ENCODE data around the gene ATP6V0C. TPM values are rescaled to one million over a fixed set of nuclear protein-coding genes. Genes with fewer than 3 reads are reported as not detected.

The ATP6V0C gene
- total and polyA plus RNA-seq, 2 of the 8 experiments (the other 6 are each of a cell fraction or from before 2014, with no cell fraction given) = 125 to 176 TPM

- Histone ChIP-seq H3K18ac (ENCODE audit: extremely low read depth, low read length) (peak overlapping the region; percentile 81), H3K4me3 (ENCODE audit: extremely low read depth in 1 of 4, insufficient read depth in 2 of 4, low read depth in 3 of 4, low read length in 4 of 4) (peak overlapping the region in 3 of 4 experiments; percentile 14 to 60 (median 24); a peak in 5 of 8 replicates), H3K9me3 (ENCODE audit: insufficient read depth in 2 of 2, low read depth in 1 of 2, low read length in 1 of 2) (no peaks in the 10 kb centered on the region), H3K79me1 (ENCODE audit: low read depth, low read length) (no peaks in the 10 kb centered on the region; the same call in 1 of the 2 replicates), H2BK120ac (replicated peaks; ENCODE audit: low read depth, low read length) (no peak overlapping the region), H3K4ac (replicated peaks; ENCODE audit: insufficient read length, low read depth, low read length) (no peak overlapping the region), H3K14ac (ENCODE audit: insufficient read length) (no peak overlapping the region), H2AK5ac (ENCODE audit: low read depth, low read length) (no peak overlapping the region), H3K9ac (replicated peaks in 1 of 4; ENCODE audit: extremely low read depth in 1 of 4, low read depth in 3 of 4, low read length in 3 of 4) (no peak overlapping the region), H4K91ac (replicated peaks; ENCODE audit: insufficient read length, low read length) (peak overlapping the region; percentile 73), H3K27ac (ENCODE audit: low read depth, low read length) (no peak overlapping the region; the same call in 1 of the 2 replicates), H4K5ac (ENCODE audit: insufficient read length, low read depth, low read length) (no peak overlapping the region), H3K27me3 (replicated peaks in 1 of 4; ENCODE audit: control insufficient read depth in 3 of 4, extremely low read depth in 1 of 4, insufficient read depth in 3 of 4, low read length in 3 of 4) (no peaks in the 10 kb centered on the region; a peak in 1 of 7 replicates), H3K79me2 (ENCODE audit: control insufficient read depth in 1 of 2, insufficient read depth in 2 of 2, low read length in 2 of 2) (no peaks in the 10 kb centered on the region), H3K36me3 (ENCODE audit: control insufficient read depth in 2 of 4, insufficient read depth in 4 of 4, low read length in 3 of 4) (peaks cover 0 to 12% (median 3%) of the 10 kb centered on the region in 4 experiments; a peak in 3 of 8 replicates), H2BK5ac (ENCODE audit: low read depth, low read length) (peak overlapping the region; percentile 71; the same call in 1 of the 2 replicates), H2BK12ac (ENCODE audit: low read depth, low read length) (no peak overlapping the region), H2BK15ac (ENCODE audit: low read length) (no peak overlapping the region), H4K20me1 (replicated peaks in 1 of 2; ENCODE audit: control insufficient read depth in 1 of 2, insufficient read depth in 2 of 2, low read length in 2 of 2) (peaks cover 2 to 4% of the 10 kb centered on the region in 2 experiments), H3K23me2 (ENCODE audit: low read depth, low read length) (no peaks in the 10 kb centered on the region), H3K4me2 (ENCODE audit: insufficient read depth in 1 of 2, low read depth in 2 of 2, low read length in 2 of 2) (peak overlapping the region; percentile 0 to 73; a peak in 3 of 4 replicates), H3K4me1 (replicated peaks in 1 of 4; ENCODE audit: control insufficient read depth in 3 of 4, insufficient read depth in 4 of 4, low read length in 3 of 4) (peaks cover 0 to 16% (median 9%) of the 10 kb centered on the region in 4 experiments; a peak in 6 of 7 replicates), H3K56ac (replicated peaks; ENCODE audit: insufficient read length, low read depth, low read length) (no peak overlapping the region), H2BK20ac (ENCODE audit: low read length) (no peak overlapping the region), H2AFZ (ENCODE audit: low read length) (peak overlapping the region; percentile 18; the same call in 1 of the 2 replicates), H3K23ac (ENCODE audit: insufficient read length) (no peak overlapping the region), H4K8ac (ENCODE audit: extremely low read depth, insufficient read depth, low read length) (peak overlapping the region; percentile 40)
- ChIA-PET POLR2A (ENCODE audit: partially characterized antibody) (interaction anchor here (0.6 to 2.0 kb wide), 22 partner anchors 9 to 492 kb away, joined by 3 to 10 read pairs (median 4); partner anchors contain the start of genes ATP6V0C, CEMP1, MLST8 and NTN3), CTCF (ENCODE audit: partially characterized antibody) (interaction anchor here (0.6 to 3.3 kb wide), 50 partner anchors 9 to 353 kb away, joined by 3 to 32 read pairs (median 4); partner anchors contain the start of genes AMDHD2, ECI1, PDPK1 and TBC1D24)
- WGBS, 2 experiments (ENCODE audit: extremely low coverage in 1 of 2, insufficient coverage in 1 of 2, insufficient read length in 1 of 2, insufficient replicate concordance in 2 of 2, low coverage in 1 of 2, low lambda C conversion rate in 2 of 2, missing lambda C conversion rate in 1 of 2) = 50% methylated on average over 21 of the region's 23 CpGs; no CpG with 5 or more reads in 1 of the 2 experiments
- DNase-seq (ENCODE audit: low read depth in 1 of 2, low spot score in 2 of 2) = peak; percentile 77 to 98
- FAIRE-seq = no peak
- TF ChIP-seq PHF8 (conservative IDR thresholded peaks at IDR 0.05; ENCODE audit: low read depth, low read length) = no peak
- TF ChIP-seq SP1 (IDR thresholded peaks at IDR 0.05; ENCODE audit: low read depth, low read length) = no peak
- TF ChIP-seq CTCF (IDR thresholded peaks at IDR 0.05; ENCODE audit: control extremely low read depth in 1 of 3, insufficient read depth in 1 of 3, low read depth in 1 of 3, low read length in 3 of 3) = peak; percentile 91 to 100 (median 96)
- peak; percentile 40 for TF ChIP-seq USF2 (IDR thresholded peaks at IDR 0.05; ENCODE audit: low read length)
- no peak for TF ChIP-seq BRCA1 (IDR thresholded peaks at IDR 0.05; ENCODE audit: low read depth, low read length)
- no peak for TF ChIP-seq CHD2 (IDR thresholded peaks at IDR 0.05; ENCODE audit: low read length)
- peak; percentile 46; the same call in 1 of the 2 replicates for TF ChIP-seq TEAD4 (IDR thresholded peaks at IDR 0.05; ENCODE audit: low read depth, low read length)
Measured at GRCh38 chr16:2500918-2501750, 12.6 kb upstream of the ATP6V0C start.

Data from H1 (cell line).